HG02623 (cell line): Measurements from ENCODE around the gene FGF5.

Experiments
- ATAC-seq: cut with Tn5 transposase; IDR thresholded peaks from one replicate; pipeline ENCODE4 v1.9.1; 2021; ENCODE audit warnings: moderate library complexity; ENCODE audit not compliant: unreplicated experiment

FGF5 gene

GRCh38 chr4:80335226-80335553 lies 68.7 kb downstream of the FGF5 start:
- no peak for ATAC-seq

GRCh38 chr4:80335554-80336358 lies 69.3 kb downstream of the FGF5 start, which contains the start of gene CFAP299:
Gene CFAP299 (plus strand): TSS chr4:80335730.
- ATAC-seq: peak; percentile 97

- no peak for ATAC-seq
Measured at GRCh38 chr4:80336582-80336981, 70.1 kb downstream of the FGF5 start.

- no peak for ATAC-seq
Measured at GRCh38 chr4:80340036-80340435, 73.6 kb downstream of the FGF5 start.
